GM21526 (cell line): ENCODE data around the gene HTR6.

Source experiments
- ATAC-seq: cut with Tn5 transposase; IDR thresholded peaks from one replicate; pipeline ENCODE4 v1.9.1; 2021; ENCODE audit warnings: moderate library complexity; ENCODE audit not compliant: unreplicated experiment, low FRiP score

The HTR6 gene

DNA sequence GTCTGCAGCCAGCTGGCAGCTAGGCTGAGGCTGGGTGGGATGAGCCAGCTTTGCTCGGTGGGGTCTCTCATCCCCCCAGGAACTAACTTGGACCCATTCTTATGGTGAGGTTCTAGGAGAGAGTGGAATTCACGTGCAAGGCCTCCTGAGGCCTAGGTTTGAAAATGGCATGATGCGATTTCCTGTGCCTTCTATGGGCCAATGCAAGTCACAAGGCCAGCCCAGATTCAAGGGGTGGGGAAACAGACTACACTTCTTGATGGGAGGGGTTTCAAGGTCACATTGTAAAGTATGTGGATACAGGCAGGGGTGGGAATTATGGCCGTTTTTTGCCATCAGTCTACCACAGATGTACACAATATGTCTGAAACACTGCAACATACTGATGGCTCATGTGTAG, 48.3 kb downstream of the HTR6 start:
- no peak for ATAC-seq

DNA sequence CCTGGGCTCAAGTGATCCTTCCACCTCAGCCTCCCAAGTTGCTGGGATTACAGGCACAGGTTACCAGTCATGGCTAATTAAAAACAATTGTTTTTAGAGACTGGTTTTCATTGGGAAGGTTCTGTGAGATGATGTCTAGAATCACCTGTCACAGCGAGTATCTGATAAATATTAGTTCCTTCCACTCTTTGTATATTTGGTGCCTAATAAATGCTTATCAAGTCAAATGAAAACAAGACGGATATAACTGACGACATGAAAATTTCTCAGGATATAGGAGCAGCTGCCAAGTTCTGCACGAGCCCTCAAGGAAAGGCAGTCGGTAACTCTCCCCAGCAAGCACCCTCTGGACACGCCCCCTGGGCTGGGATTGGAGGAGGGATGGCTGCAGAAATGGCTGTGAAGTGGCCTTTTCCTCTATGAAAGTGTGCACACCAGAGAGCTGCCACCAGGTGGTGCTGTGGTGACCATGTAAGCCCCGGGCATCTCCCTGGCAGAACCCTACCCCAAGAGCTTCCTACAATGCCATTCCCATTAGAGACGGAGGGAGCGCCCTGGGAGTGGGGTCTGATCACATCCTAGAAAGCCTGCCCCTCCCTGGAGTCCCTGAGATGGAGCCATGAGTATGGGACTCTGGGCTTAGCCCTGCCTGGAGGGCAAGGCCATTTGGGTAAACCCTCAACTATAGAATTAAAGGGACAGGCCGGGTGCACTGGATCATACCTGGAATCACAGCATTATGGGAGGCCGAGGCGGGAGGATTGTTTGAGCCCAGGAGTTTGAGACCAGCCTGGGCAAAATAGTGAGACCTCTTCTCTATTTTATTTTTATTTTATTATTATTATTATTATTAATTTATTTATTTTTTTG, 50.9 kb downstream of the HTR6 start:
- ATAC-seq, result no peak

DNA sequence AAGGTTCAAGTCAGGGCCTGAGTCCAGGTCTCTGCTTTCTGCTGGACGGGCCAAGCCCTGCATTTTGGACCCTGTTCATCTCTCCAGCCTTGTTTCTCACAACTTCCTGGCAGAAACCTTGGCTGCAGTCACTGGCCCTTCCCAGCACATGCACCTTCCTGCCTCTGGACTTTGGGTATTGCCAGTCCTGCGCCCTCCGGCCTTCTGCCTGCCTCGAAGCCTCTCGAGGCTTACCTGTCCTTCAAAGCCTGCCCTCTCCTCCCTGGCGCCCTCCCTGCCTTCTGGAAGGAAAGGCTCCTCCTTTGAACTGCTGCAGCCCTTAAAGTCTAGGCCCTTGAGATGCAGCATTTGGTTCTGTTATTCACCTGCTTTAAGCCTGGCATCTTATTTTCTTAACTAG, 52.8 kb downstream of the HTR6 start:
- no peak for ATAC-seq

- no peak for ATAC-seq
Observed at GRCh38 chr1:19720174-19720573, 55.5 kb downstream of the HTR6 start.

GRCh38 chr1:19720973-19721372, 56.3 kb downstream of the HTR6 start:
- no peak for ATAC-seq

DNA sequence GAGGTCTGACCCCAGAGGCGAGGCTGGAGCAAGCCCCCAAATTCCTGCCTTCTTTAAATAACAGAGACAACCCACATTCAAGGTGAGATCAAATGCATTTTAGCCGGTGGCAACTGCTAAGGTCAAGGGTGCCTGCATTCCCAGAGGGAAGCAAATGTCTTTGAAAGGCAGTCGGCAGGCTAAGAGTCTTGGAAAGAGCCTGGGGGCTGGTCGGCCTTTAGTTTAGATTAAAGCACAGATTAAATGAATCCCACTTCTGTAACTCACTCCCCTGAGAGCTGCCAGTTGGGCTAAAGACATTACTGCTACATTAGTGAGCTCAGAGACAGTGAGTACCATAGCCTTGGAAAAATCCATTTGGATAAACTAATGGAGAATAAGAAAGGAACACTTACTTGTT, 59.2 kb downstream of the HTR6 start:
- ATAC-seq, result no peak

DNA sequence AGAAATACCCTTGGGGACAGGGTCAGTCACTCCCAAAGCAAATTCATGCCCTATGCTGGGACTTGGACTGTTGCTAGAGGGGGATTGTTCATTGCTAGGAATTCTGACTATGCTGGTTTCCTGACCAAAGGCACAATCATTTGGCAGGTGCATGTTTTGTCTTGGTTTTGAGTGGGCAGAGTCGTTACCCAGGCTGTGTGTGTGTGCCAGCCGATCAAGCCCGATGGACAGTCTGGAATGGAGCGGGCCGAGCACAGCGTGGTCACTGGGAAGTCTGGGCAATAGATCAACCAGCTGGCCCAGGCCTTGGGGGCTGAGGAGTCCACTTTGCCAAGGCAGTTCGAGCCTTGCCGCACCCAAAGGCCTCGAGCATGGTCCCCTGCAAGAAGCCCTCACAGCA, 60.9 kb downstream of the HTR6 start:
- no peak for ATAC-seq

DNA sequence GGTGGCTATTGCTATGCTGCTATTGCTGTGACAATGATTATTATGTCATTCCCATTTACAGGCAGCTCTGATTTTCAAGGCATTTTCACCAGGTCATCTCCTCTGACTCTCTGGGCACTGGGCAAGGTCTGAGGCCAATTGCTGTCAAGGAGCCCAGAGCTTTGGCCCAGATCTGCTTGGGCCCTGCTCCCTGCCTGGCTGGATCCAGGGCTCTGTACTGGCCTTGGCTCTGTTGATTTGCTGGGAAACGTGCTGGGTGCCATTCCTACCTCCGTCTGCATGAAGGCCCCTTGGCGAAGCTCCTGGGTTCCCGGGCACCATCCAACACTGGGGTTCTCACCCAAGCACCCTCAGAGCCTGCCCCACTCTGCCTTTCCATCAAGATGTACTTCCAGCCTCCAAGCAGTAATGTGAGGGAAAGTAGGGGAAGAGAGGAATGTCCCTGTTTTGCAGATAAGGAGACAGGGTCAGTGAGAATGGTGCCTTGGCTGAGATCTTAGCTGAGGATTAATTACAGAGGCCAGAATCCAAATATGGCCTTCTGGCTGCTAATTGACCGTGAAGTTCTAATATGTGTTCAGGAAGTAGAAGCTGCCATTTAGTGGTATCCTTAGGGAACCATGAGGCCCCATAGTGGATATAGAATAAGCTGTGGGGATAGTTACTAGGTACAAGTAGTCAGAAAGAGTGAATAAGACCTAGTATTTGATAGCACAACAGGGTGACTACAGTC, 63.9 kb downstream of the HTR6 start:
- no peak for ATAC-seq

- no peak for ATAC-seq
Observed at GRCh38 chr1:19730232-19730631, 65.6 kb downstream of the HTR6 start.
